Naive thymus-derived CD4-positive, alpha-beta T cell (primary cell): ENCODE data around the gene FRMD8. TPM values are rescaled to one million over a fixed set of nuclear protein-coding genes. Genes with fewer than 3 reads are reported as not detected.

ENCODE experiments used
- ATAC-seq: fragments of 150-1000 bp; cut with Tn5 transposase; 2 replicates; pipeline ENCODE4 v1.10.0; 2021; ENCODE audit warnings: mild to moderate bottlenecking, moderate library complexity
- CTCF ChIA-PET: fragments of 350-600 bp; sonication (Branson Sonifier 250); formaldehyde crosslinking; loops from one replicate; lab custom pipeline; 2021; ENCODE audit warnings: antibody characterized with exemption; lab: Charles Lee
- POLR2A ChIA-PET: fragments of 350-600 bp; sonication (Branson Sonifier 250); formaldehyde crosslinking; loops from one replicate; lab custom pipeline; 2021; ENCODE audit warnings: antibody characterized with exemption, inconsistent platforms; lab: Charles Lee
- DNase-seq, 9 donors: peaks; one replicate each; pipeline versions ENCODE4 v3.0.0 to v3.0.0-alpha.2; 2020 to 2022; ENCODE audit warnings: mixed read lengths in 1 of 9
- H3K27ac ChIP-seq: one replicate; pipeline ENCODE4 v1.7.0; 2013; ENCODE audit warnings: mild to moderate bottlenecking, low read depth, low read length, moderate library complexity
- H3K27me3 ChIP-seq, 2 donors: one replicate each; pipeline ENCODE4 v1.7.0; 2013; ENCODE audit warnings: low read length in 2 of 2, mild to moderate bottlenecking in 2 of 2, moderate library complexity in 2 of 2; ENCODE audit not compliant: control insufficient read depth in 2 of 2, insufficient read depth in 2 of 2
- H3K36me3 ChIP-seq, 3 experiments: 1 replicate in 2 of 3; 2 replicates in 1 of 3; pipeline ENCODE4 v1.7.0; 2013; ENCODE audit warnings: low read length in 3 of 3, mild to moderate bottlenecking in 3 of 3, moderate library complexity in 1 of 3; ENCODE audit not compliant: insufficient read depth in 3 of 3, control insufficient read depth in 2 of 3
- H3K4me1 ChIP-seq, 2 donors: one replicate each; pipeline ENCODE4 v1.7.0; 2013; ENCODE audit warnings: low read length in 2 of 2, mild to moderate bottlenecking in 2 of 2, moderate library complexity in 1 of 2; ENCODE audit not compliant: control insufficient read depth in 2 of 2, insufficient read depth in 2 of 2
- H3K4me3 ChIP-seq: 2 replicates; pipeline ENCODE4 v1.7.0; 2013; ENCODE audit warnings: mild to moderate bottlenecking, low read length
- H3K9me3 ChIP-seq, 3 experiments: 1 replicate in 2 of 3; 2 replicates in 1 of 3; pipeline ENCODE4 v1.7.0; 2013; ENCODE audit warnings: low read length in 3 of 3; ENCODE audit not compliant: control insufficient read depth in 2 of 3
- H3K27ac Mint-ChIP-seq, 9 donors: one replicate each; pipeline ENCODE4 v1.8.0; 2020 to 2022; ENCODE audit warnings: mixed read lengths in 9 of 9, mild to moderate bottlenecking in 8 of 9, moderate library complexity in 5 of 9, inconsistent platforms in 2 of 9
- H3K27me3 Mint-ChIP-seq, 5 donors: one replicate each; pipeline ENCODE4 v1.8.0; 2021 to 2022; ENCODE audit warnings: mixed read lengths in 5 of 5, mild to moderate bottlenecking in 1 of 5
- H3K36me3 Mint-ChIP-seq, 5 donors: one replicate each; pipeline ENCODE4 v1.8.0; 2020 to 2022; ENCODE audit warnings: mixed read lengths in 5 of 5, mild to moderate bottlenecking in 3 of 5, inconsistent platforms in 1 of 5
- H3K4me1 Mint-ChIP-seq, 7 donors: one replicate each; pipeline ENCODE4 v1.8.0; 2020 to 2022; ENCODE audit warnings: mixed read lengths in 7 of 7, mild to moderate bottlenecking in 3 of 7, inconsistent platforms in 1 of 7
- H3K4me3 Mint-ChIP-seq, 10 donors: one replicate each; pipeline ENCODE4 v1.8.0; 2020 to 2022; ENCODE audit warnings: mild to moderate bottlenecking in 10 of 10, mixed read lengths in 10 of 10, moderate library complexity in 6 of 10, inconsistent platforms in 2 of 10
- H3K9me3 Mint-ChIP-seq, 11 donors: one replicate each; pipeline ENCODE4 v1.8.0; 2020 to 2022; ENCODE audit warnings: mixed read lengths in 11 of 11, mild to moderate bottlenecking in 4 of 11, inconsistent platforms in 1 of 11, moderate library complexity in 1 of 11
- intact Hi-C, 2 donors: fragments of 100-400 bp; cut with micrococcal nuclease; formaldehyde crosslinking; loops; one replicate each; pipeline ENCODE4 v1.15.1; 2023
- polyA plus RNA-seq, 2 donors: library from polyadenylated mRNA; unstranded; fragments of 300-500 nt; fragmentation: Illumina TruSeq; gene quantifications; one replicate each; pipeline ENCODE4 v1.2.3, GENCODE V29; 2021
- total RNA-seq, 6 experiments: library from RNA in 5 of 6; stranded (reverse) in 5 of 6; gene quantifications; 1 replicate in 5 of 6; 2 replicates in 1 of 6; pipeline ENCODE4 v1.2.3 and lab custom pipeline; 2021 to 2026

FRMD8 gene
- total and polyA plus RNA-seq, 7 experiments from 2014 or later, result 28.9 to 66.8 (median 44.7) TPM

- POLR2A ChIA-PET, result interaction anchor here (0.7 to 2.6 kb wide), 4 partner anchors 18 to 252 kb away, joined by 4 to 13 read pairs (median 6); partner anchors contain the start of gene DPF2
- peaks cover 5 to 9% of the 10 kb centered on the region in 2 donors for H3K4me1 ChIP-seq
- Mint-ChIP-seq H3K4me3 (peak overlapping the region in 1 of 10 donors; percentile 45), H3K9me3 (peaks cover 0 to 2% (median 0%) of the 10 kb centered on the region in 11 donors), H3K4me1 (peaks cover 9 to 25% (median 19%) of the 10 kb centered on the region in 7 donors), H3K27me3 (peaks cover 0 to 13% (median 0%) of the 10 kb centered on the region in 5 donors), H3K36me3 (peaks cover 8 to 20% (median 11%) of the 10 kb centered on the region in 5 donors), H3K27ac (peak overlapping the region in 7 of 9 donors; percentile 18 to 82 (median 71))
- DNase-seq (no peak), ATAC-seq (no peak)
- intact Hi-C loops, result no loop called here
- CTCF ChIA-PET, result interaction anchor here (1.5 kb wide), 1 partner anchor 23 kb away, joined by 6 read pairs; no protein-coding TSS in a partner anchor
- H3K27ac ChIP-seq, result peak overlapping the region; percentile 26
- H3K4me3 ChIP-seq, result no peak overlapping the region
- peaks cover 9 to 48% (median 11%) of the 10 kb centered on the region in 3 experiments for H3K36me3 ChIP-seq
- H3K27me3 ChIP-seq, result no peaks in the 10 kb centered on the region
- no peaks in the 10 kb centered on the region for H3K9me3 ChIP-seq
Observed at GRCh38 chr11:65352783-65353182, 33.7 kb upstream of the FRMD8 start.

GRCh38 chr11:65353376-65353775, 33.1 kb upstream of the FRMD8 start:
- no peak overlapping the region for H3K4me3 ChIP-seq
- no peak overlapping the region for H3K27ac ChIP-seq
- H3K4me1 Mint-ChIP-seq, result peaks cover 11 to 25% (median 19%) of the 10 kb centered on the region in 7 donors
- peaks cover 5 to 9% of the 10 kb centered on the region in 2 donors for H3K4me1 ChIP-seq
- ATAC-seq (no peak), DNase-seq (no peak)
- CTCF ChIA-PET, result interaction anchor here (1.4 kb wide), 1 partner anchor 38 kb away, joined by 4 read pairs; no protein-coding TSS in a partner anchor
- no peaks in the 10 kb centered on the region for H3K9me3 ChIP-seq
- H3K36me3 Mint-ChIP-seq, result peaks cover 8 to 14% (median 11%) of the 10 kb centered on the region in 5 donors
- no peaks in the 10 kb centered on the region for H3K27me3 ChIP-seq
- H3K9me3 Mint-ChIP-seq, result peaks cover 0 to 2% (median 0%) of the 10 kb centered on the region in 11 donors
- H3K4me3 Mint-ChIP-seq, result peak overlapping the region; percentile 45 to 95 (median 78)
- H3K27ac Mint-ChIP-seq, result peak overlapping the region; percentile 45 to 94 (median 82)
- H3K27me3 Mint-ChIP-seq, result peaks cover 0 to 13% (median 0%) of the 10 kb centered on the region in 5 donors
- POLR2A ChIA-PET, result interaction anchor here (0.8 to 2.6 kb wide), 4 partner anchors 16 to 252 kb away, joined by 4 to 13 read pairs (median 5); partner anchors contain the start of gene DPF2
- H3K36me3 ChIP-seq, result peaks cover 9 to 42% (median 11%) of the 10 kb centered on the region in 3 experiments
- intact Hi-C loops, result no loop called here

GRCh38 chr11:65353900-65354264, 32.6 kb upstream of the FRMD8 start:
- peak overlapping the region; percentile 28 to 94 (median 82) for H3K27ac Mint-ChIP-seq
- Histone ChIP-seq H3K27me3 (no peaks in the 10 kb centered on the region), H3K9me3 (no peaks in the 10 kb centered on the region), H3K27ac (peak overlapping the region; percentile 73), H3K4me3 (peak overlapping the region; percentile 68), H3K4me1 (peaks cover 5 to 9% of the 10 kb centered on the region in 2 donors), H3K36me3 (peaks cover 5 to 37% (median 7%) of the 10 kb centered on the region in 3 experiments)
- no peak for DNase-seq
- ChIA-PET CTCF (interaction anchor here (1.4 kb wide), 1 partner anchor 39 kb away, joined by 4 read pairs; no protein-coding TSS in a partner anchor), POLR2A (interaction anchor here (0.7 to 1.9 kb wide), 6 partner anchors 13 to 366 kb away, joined by 3 to 5 read pairs (median 4); partner anchors contain the start of gene RNASEH2C)
- H3K27me3 Mint-ChIP-seq, result peaks cover 0 to 13% (median 0%) of the 10 kb centered on the region in 5 donors
- peaks cover 11 to 25% (median 19%) of the 10 kb centered on the region in 7 donors for H3K4me1 Mint-ChIP-seq
- intact Hi-C loops, result loop anchor here (1.0 to 2.0 kb wide), 4 partner anchors 21 to 220 kb away; partner anchors contain the start of genes SLC25A45 (in 2 of the 2), DPF2 (in 1 of the 2) and SYVN1 (in 1 of the 2)
- ATAC-seq, result no peak
- peak overlapping the region; percentile 45 to 95 (median 78) for H3K4me3 Mint-ChIP-seq
- H3K9me3 Mint-ChIP-seq, result peaks cover 0 to 2% (median 0%) of the 10 kb centered on the region in 11 donors
- H3K36me3 Mint-ChIP-seq, result peaks cover 3 to 10% (median 7%) of the 10 kb centered on the region in 5 donors

GRCh38 chr11:65354265-65355012, 32.0 kb upstream of the FRMD8 start, which contains the start of gene TIGD3:
TSS of gene TIGD3 (plus strand) at chr11:65354751. CDS start at chr11:65355809, 1,058 bp downstream.
- Histone ChIP-seq H3K4me3 (peak within 1 kb of the TSS; percentile 68), H3K4me1 (peaks cover 5 to 9% of the 10 kb centered on the region in 2 donors), H3K9me3 (no peaks in the 10 kb centered on the region), H3K27me3 (no peaks in the 10 kb centered on the region), H3K36me3 (peaks cover 0 to 32% (median 3%) of the 10 kb centered on the region in 3 experiments), H3K27ac (peak within 1 kb of the TSS; percentile 73)
- ATAC-seq, result peak; percentile 99
- Mint-ChIP-seq H3K9me3 (peaks cover 0 to 2% (median 0%) of the 10 kb centered on the region in 11 donors), H3K27me3 (peaks cover 0 to 13% (median 0%) of the 10 kb centered on the region in 5 donors), H3K36me3 (peaks cover 0 to 9% (median 6%) of the 10 kb centered on the region in 5 donors), H3K27ac (peak within 1 kb of the TSS; percentile 75 to 94 (median 89)), H3K4me1 (peaks cover 11 to 25% (median 19%) of the 10 kb centered on the region in 7 donors), H3K4me3 (peak within 1 kb of the TSS; percentile 90 to 97 (median 92))
- POLR2A ChIA-PET, result interaction anchor here (0.7 to 1.9 kb wide), 7 partner anchors 13 to 366 kb away, joined by 3 to 5 read pairs (median 4); partner anchors contain the start of gene RNASEH2C
- CTCF ChIA-PET, result interaction anchor here (1.4 kb wide), 1 partner anchor 39 kb away, joined by 4 read pairs; no protein-coding TSS in a partner anchor
- intact Hi-C loops, result loop anchor here (1.0 to 2.0 kb wide), 4 partner anchors 21 to 220 kb away; partner anchors contain the start of genes DPF2 (in 2 of the 2), SLC25A45 (in 2 of the 2) and SYVN1 (in 1 of the 2)
- peak; percentile 84 to 96 (median 93) for DNase-seq

GRCh38 chr11:65355013-65355775, 31.2 kb upstream of the FRMD8 start:
- intact Hi-C loops, result loop anchor here (1.0 to 2.0 kb wide), 2 partner anchors 22 to 28 kb away; partner anchors contain the start of genes DPF2 (in 1 of the 2) and SLC25A45 (in 1 of the 2)
- peaks cover 11 to 25% (median 19%) of the 10 kb centered on the region in 7 donors for H3K4me1 Mint-ChIP-seq
- H3K27me3 ChIP-seq, result no peaks in the 10 kb centered on the region
- H3K27me3 Mint-ChIP-seq, result peaks cover 0 to 13% (median 0%) of the 10 kb centered on the region in 5 donors
- H3K27ac Mint-ChIP-seq, result peak overlapping the region; percentile 71 to 93 (median 81)
- DNase-seq, result peak in 7 of 9 donors; percentile 27 to 84 (median 48)
- H3K4me3 Mint-ChIP-seq, result peak overlapping the region; percentile 90 to 97 (median 92)
- H3K4me3 ChIP-seq, result peak overlapping the region; percentile 57
- peaks cover 5 to 9% of the 10 kb centered on the region in 2 donors for H3K4me1 ChIP-seq
- peaks cover 0 to 24% (median 3%) of the 10 kb centered on the region in 3 experiments for H3K36me3 ChIP-seq
- peaks cover 0 to 2% (median 0%) of the 10 kb centered on the region in 11 donors for H3K9me3 Mint-ChIP-seq
- ChIA-PET POLR2A (interaction anchor here (0.5 to 2.0 kb wide), 9 partner anchors 19 to 157 kb away, joined by 3 to 9 read pairs (median 5); partner anchors contain the start of genes DPF2 and MALAT1), CTCF (interaction anchor here (1.0 kb wide), 1 partner anchor 167 kb away, joined by 3 read pairs; no protein-coding TSS in a partner anchor)
- ATAC-seq, result peak; percentile 44
- H3K27ac ChIP-seq, result peak overlapping the region; percentile 62
- no peaks in the 10 kb centered on the region for H3K9me3 ChIP-seq
- peaks cover 0 to 9% (median 3%) of the 10 kb centered on the region in 5 donors for H3K36me3 Mint-ChIP-seq
